ENCODE data around the gene PRICKLE1.

Gene PRICKLE1

GRCh38 chr12:42420395-42420794 is 169.2 kb downstream of the PRICKLE1 start:
- TF ChIP-seq TAF1 (IDR thresholded peaks at IDR 0.05; ENCODE audit: borderline replicate concordance, insufficient read depth, low read length) (no peak), POLR2AphosphoS5 (IDR thresholded peaks at IDR 0.05; ENCODE audit: low read depth, low read length) (no peak), SIN3A (IDR thresholded peaks at IDR 0.05; ENCODE audit: borderline replicate concordance, insufficient read depth, low read length) (no peak), FOXP2 (optimal IDR thresholded peaks at IDR 0.05; ENCODE audit: borderline replicate concordance, extremely low read depth, extremely low read length, insufficient read depth) (no peak), REST (IDR thresholded peaks at IDR 0.05; ENCODE audit: insufficient read depth in 1 of 2, low read depth in 2 of 2, low read length in 2 of 2) (no peak)

GRCh38 chr12:42410340-42410739 is 179.2 kb downstream of the PRICKLE1 start:
- TF ChIP-seq TAF1 (IDR thresholded peaks at IDR 0.05; ENCODE audit: borderline replicate concordance, insufficient read depth, low read length) = no peak
- no peak for TF ChIP-seq POLR2AphosphoS5 (IDR thresholded peaks at IDR 0.05; ENCODE audit: low read depth, low read length)
- TF ChIP-seq SIN3A (IDR thresholded peaks at IDR 0.05; ENCODE audit: borderline replicate concordance, insufficient read depth, low read length) = no peak
- no peak for TF ChIP-seq REST (IDR thresholded peaks at IDR 0.05; ENCODE audit: insufficient read depth in 1 of 2, low read depth in 2 of 2, low read length in 2 of 2)
- no peak for TF ChIP-seq FOXP2 (optimal IDR thresholded peaks at IDR 0.05; ENCODE audit: borderline replicate concordance, extremely low read depth, extremely low read length, insufficient read depth)

- TF ChIP-seq REST (IDR thresholded peaks at IDR 0.05; ENCODE audit: insufficient read depth in 1 of 2, low read depth in 2 of 2, low read length in 2 of 2) (no peak), TAF1 (IDR thresholded peaks at IDR 0.05; ENCODE audit: borderline replicate concordance, insufficient read depth, low read length) (no peak)
These were observed 180.1 kb downstream of the PRICKLE1 start for GRCh38 chr12:42409471-42409870.

- TF ChIP-seq TAF1 (IDR thresholded peaks at IDR 0.05; ENCODE audit: borderline replicate concordance, insufficient read depth, low read length) (no peak), REST (IDR thresholded peaks at IDR 0.05; ENCODE audit: insufficient read depth in 1 of 2, low read depth in 2 of 2, low read length in 2 of 2) (no peak), SIN3A (IDR thresholded peaks at IDR 0.05; ENCODE audit: borderline replicate concordance, insufficient read depth, low read length) (no peak), FOXP2 (optimal IDR thresholded peaks at IDR 0.05; ENCODE audit: borderline replicate concordance, extremely low read depth, extremely low read length, insufficient read depth) (no peak), POLR2AphosphoS5 (IDR thresholded peaks at IDR 0.05; ENCODE audit: low read depth, low read length) (no peak)
These were observed 182.2 kb downstream of the PRICKLE1 start for GRCh38 chr12:42407306-42407705.
